ENCODE measurements around the gene NHSL1. TPM values are rescaled to one million over a fixed set of nuclear protein-coding genes. Genes with fewer than 3 reads are reported as not detected.

The NHSL1 gene
- polyA plus RNA-seq, 1 experiment: 10.5 TPM

DNA sequence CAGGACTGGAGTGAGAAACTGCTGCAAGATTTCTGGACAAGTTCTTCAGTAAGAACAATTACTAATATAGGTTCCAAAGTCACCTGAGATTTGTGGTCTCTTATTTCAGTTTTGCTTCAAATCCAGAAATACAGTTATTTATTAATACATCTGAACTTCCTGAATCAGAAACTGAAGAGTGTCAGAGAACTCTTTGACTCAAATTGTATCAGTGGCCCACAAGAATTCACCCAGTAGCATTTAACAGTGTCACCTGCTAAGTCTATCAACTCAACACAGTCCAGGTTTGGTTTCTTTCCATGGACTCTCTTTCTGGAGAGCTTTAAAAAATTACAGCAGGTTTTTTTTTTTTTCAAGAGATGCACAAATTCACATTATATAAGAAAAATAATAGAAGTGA, 18.8 kb upstream of the NHSL1 start:
- POLR2A ChIA-PET: interaction anchor here (0.6 kb wide), 1 partner anchor 538 kb away, joined by 4 read pairs; no protein-coding TSS in a partner anchor
- H3K27ac ChIP-seq (ENCODE audit: low read depth, low read length): no peak overlapping the region
- no peak overlapping the region for H3K4me3 ChIP-seq (ENCODE audit: low read depth, low read length)
- H3K27me3 ChIP-seq (ENCODE audit: control insufficient read depth, insufficient read depth, low read length): no peaks in the 10 kb centered on the region
- DNase-seq (ENCODE audit: low read depth, low spot score): no peak
- TF ChIP-seq, protein P1, sequence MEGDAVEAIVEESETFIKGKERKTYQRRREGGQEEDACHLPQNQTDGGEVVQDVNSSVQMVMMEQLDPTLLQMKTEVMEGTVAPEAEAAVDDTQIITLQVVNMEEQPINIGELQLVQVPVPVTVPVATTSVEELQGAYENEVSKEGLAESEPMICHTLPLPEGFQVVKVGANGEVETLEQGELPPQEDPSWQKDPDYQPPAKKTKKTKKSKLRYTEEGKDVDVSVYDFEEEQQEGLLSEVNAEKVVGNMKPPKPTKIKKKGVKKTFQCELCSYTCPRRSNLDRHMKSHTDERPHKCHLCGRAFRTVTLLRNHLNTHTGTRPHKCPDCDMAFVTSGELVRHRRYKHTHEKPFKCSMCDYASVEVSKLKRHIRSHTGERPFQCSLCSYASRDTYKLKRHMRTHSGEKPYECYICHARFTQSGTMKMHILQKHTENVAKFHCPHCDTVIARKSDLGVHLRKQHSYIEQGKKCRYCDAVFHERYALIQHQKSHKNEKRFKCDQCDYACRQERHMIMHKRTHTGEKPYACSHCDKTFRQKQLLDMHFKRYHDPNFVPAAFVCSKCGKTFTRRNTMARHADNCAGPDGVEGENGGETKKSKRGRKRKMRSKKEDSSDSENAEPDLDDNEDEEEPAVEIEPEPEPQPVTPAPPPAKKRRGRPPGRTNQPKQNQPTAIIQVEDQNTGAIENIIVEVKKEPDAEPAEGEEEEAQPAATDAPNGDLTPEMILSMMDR (IDR thresholded peaks at IDR 0.05; ENCODE audit: low read depth, low read length): no peak
- peaks cover 4% of the 10 kb centered on the region; the same call in 1 of the 2 replicates for H3K9me3 ChIP-seq (ENCODE audit: control insufficient read depth, insufficient read depth, low read length)
- CTCF ChIA-PET: interaction anchor here (0.6 to 4.0 kb wide), 11 partner anchors 8 to 993 kb away, joined by 3 to 33 read pairs (median 4); no protein-coding TSS in a partner anchor

DNA sequence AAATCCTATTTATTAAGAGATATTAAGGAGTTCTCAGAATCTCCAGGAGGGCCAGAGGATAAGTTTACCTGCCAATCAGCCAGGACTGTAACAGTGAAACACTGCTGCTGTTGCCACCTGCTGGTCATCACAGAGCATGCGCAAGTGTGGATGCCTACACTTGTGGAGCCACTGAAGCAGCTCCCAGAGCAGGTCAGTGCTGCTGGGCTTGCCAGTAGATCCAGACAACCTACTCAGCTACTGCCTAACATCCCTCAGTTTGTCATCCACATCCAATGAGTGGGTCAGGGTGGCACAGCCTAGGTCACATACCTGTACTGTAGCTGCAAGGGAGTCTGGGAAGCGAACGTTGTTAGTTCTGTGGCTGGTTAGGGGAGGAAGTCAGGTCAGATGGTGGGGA, 18.3 kb upstream of the NHSL1 start:
- Histone ChIP-seq H3K9me3 (ENCODE audit: control insufficient read depth, insufficient read depth, low read length) (peaks cover 4% of the 10 kb centered on the region; the same call in 1 of the 2 replicates), H3K4me3 (ENCODE audit: low read depth, low read length) (no peak overlapping the region), H3K27ac (ENCODE audit: low read depth, low read length) (no peak overlapping the region), H3K27me3 (ENCODE audit: control insufficient read depth, insufficient read depth, low read length) (no peaks in the 10 kb centered on the region)
- DNase-seq (ENCODE audit: low read depth, low spot score): no peak
- ChIA-PET POLR2A (interaction anchor here (0.6 kb wide), 1 partner anchor 538 kb away, joined by 4 read pairs; no protein-coding TSS in a partner anchor), CTCF (interaction anchor here (0.6 to 4.0 kb wide), 11 partner anchors 8 to 993 kb away, joined by 3 to 33 read pairs (median 4); no protein-coding TSS in a partner anchor)
- TF ChIP-seq, protein P1 (IDR thresholded peaks at IDR 0.05; ENCODE audit: low read depth, low read length): peak; percentile 59

DNA sequence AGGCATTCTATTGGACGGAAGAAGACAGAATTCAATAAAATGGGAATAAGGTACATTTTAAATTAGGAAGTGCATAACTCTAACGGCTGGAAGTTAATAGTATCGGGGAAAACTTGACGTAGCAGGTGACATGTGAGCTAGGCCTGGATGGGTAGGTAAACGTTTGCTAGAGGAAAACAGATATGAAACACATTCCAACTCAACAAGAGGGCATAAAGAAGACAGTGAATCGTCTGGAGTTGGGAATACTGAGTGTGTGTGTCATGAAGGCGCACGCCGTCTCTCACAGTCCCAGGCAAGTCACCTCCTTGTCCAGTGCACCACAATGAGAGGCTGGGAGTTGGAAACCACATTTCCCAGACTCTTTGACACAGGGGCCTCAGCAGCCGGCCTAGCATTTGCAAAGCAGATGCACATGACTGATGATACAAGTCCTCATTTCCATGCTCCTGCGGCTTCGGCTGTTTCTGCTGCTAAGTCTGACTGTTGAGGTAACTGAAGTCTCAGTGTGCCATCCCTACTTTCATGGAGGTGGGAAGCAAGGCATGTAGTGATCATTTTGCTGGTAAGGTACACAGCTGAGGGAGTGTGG, 16.5 kb upstream of the NHSL1 start:
- CTCF ChIA-PET: interaction anchor here (1.1 to 4.0 kb wide), 2 partner anchors 87 to 400 kb away, joined by 3 to 33 read pairs; no protein-coding TSS in a partner anchor

DNA sequence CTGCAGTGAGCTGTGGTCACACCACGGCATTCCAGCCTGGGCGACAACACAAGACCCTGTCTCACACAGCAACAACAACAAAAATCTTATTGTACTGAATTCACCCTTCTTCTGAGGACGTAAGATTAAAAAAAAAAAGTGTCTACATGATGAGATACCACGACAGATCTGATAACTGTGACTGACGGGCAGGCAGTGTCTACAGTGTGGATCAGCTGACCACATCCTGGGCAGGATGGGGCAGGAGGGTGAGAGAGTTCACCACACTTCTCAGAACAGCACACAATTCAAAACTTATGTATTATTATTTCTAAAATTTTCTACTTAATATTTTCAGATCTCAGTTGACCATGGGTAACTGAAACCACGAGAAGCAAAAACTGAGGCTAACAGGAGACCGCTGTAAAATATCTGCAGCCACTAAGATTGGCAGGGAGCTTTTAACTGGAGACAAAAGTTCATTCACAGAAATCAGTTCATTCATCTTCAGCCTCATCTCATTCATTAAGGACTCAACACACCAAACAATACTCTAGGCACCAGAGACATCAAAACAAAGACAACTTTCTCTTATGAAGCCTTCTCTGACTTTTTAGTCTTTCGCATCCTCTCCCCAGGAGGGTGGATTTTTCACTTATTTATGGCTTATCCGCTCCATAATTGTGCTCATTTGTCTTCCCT, 15.7 kb upstream of the NHSL1 start:
- Histone ChIP-seq H3K9me3 (ENCODE audit: control insufficient read depth, insufficient read depth, low read length) (peaks cover 4% of the 10 kb centered on the region; the same call in 1 of the 2 replicates), H3K27ac (ENCODE audit: low read depth, low read length) (no peak overlapping the region), H3K27me3 (ENCODE audit: control insufficient read depth, insufficient read depth, low read length) (no peaks in the 10 kb centered on the region), H3K4me3 (ENCODE audit: low read depth, low read length) (no peak overlapping the region)
- DNase-seq (ENCODE audit: low read depth, low spot score): no peak
- ChIA-PET POLR2A (interaction anchor here (0.5 kb wide), 1 partner anchor 9 kb away, joined by 3 read pairs; no protein-coding TSS in a partner anchor), CTCF (interaction anchor here (4.0 kb wide), 1 partner anchor 86 kb away, joined by 33 read pairs; no protein-coding TSS in a partner anchor)
- TF ChIP-seq, protein P1 (IDR thresholded peaks at IDR 0.05; ENCODE audit: low read depth, low read length): no peak

More for the DNA sequence above, 16.5 kb upstream of the NHSL1 start:
- Histone ChIP-seq H3K27ac (ENCODE audit: low read depth, low read length) (no peak overlapping the region), H3K27me3 (ENCODE audit: control insufficient read depth, insufficient read depth, low read length) (no peaks in the 10 kb centered on the region), H3K9me3 (ENCODE audit: control insufficient read depth, insufficient read depth, low read length) (peaks cover 4% of the 10 kb centered on the region; the same call in 1 of the 2 replicates), H3K4me3 (ENCODE audit: low read depth, low read length) (no peak overlapping the region)
- no peak for DNase-seq (ENCODE audit: low read depth, low spot score)
- TF ChIP-seq, protein P1 (IDR thresholded peaks at IDR 0.05; ENCODE audit: low read depth, low read length): no peak
- POLR2A ChIA-PET: no interaction called here

Measured in AG04450 (cell line).